GM19455 (cell line): ENCODE measurements around the gene LCNL1.
A peak's percentile ranks its signal among the peaks of the same experiment; 100 is the strongest.

ENCODE experiments used
- ATAC-seq: cut with Tn5 transposase; IDR thresholded peaks from one replicate; pipeline ENCODE4 v1.9.1; 2021; ENCODE audit not compliant: unreplicated experiment

Gene LCNL1

DNA sequence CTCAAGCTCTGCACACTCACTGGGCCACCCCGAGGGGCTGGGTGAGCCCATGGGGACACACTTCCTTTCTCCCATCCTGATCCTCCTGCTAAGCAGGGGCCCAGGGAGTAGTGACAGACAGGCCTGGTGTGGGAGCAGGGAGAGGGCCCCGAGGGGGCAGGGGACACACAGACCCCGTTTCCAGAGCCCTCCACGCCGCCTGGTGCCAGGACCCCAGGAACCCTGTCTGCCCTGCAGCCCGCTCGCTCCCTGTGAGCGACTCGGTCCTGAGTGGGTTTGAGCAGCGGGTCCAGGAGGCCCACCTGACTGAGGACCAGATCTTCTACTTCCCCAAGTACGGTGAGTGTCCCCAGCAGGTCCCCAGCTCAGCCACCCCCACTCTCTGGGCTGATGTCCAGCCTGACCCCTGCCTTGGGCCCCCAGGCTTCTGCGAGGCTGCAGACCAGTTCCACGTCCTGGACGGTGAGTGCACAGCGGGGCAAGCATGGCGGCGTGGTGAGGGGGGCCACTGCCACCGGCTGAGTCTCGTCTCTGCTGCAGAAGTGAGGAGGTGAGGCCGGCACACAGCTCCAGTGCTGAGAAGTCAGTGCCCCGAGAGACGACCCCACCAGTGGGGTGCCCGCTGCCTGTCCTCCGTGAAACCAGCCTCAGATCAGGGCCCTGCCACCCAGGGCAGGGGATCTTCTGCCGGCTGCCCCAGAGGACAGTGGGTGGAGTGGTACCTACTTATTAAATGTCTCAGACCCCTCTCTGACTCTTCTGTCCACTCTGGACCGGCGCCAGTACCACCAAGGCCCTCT, 36.4 kb upstream of the LCNL1 start:
- ATAC-seq: no peak

DNA sequence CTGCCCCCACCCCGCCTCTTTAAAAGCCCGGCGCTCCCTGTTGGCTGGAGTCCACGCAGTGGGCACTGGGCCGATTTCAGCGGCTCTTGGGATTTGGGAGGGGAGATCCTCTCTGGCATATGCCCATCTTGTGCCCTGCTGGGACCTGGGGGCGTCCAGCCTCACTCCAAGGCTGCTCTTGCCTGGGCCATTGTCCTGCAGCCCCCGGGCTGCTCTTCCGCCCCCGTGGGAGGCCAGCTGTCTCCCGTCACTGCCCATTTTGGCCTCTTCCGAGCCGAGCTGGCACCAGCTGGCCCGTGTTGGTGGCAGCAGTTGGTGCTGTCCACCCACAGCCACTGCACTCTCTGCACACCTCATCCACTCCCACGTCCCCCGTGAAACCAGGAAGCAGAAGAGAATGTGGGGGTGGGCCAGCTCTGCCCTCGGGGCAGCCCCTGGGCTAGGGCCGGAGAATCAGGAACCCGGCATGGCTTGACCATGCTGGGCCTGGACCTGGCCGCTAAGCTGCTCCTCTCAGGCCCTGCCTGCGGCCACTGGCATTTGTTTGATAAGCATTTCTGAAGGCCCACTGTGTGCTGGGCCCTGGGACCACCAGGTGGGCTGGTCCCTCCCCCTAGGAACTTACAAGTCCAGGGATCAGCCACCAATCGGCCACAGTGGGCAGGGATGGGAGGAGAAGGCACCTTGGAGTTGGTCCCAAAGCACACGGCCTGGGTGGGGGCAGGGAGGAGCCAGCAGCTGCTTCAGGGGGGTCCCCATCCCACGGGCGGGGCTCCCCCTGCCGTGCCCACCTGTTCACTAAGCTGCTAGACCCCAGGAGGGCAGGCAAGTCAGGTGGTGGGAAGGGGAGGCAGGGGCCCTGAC, 35.5 kb upstream of the LCNL1 start:
- no peak for ATAC-seq

DNA sequence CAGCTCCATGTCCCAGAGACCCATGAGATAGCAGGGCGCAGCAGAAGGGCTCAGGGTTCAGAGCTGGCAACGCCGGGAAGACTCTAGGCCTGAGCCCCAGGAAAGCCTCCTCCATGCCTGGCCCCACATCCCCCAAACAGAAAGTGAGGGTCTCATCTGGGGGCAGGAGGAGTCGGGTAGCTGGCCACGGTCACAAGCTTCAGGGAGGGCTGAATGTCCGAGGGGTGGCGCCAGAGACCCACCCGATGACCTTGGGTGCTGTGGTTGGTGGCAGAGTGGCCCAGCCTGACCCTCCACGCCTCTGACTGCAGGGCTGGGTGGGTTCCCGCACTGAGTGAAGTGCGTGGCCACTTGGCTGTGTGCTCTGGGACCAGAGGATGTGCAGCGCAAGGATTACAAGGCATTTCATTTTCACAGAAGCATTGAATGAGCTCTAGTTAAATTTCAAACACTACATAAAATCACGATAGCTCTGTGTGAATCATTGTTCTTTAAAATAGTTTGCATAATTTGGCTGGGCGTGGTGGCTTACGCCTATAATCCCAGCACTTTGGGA, 34.8 kb upstream of the LCNL1 start:
- no peak for ATAC-seq

DNA sequence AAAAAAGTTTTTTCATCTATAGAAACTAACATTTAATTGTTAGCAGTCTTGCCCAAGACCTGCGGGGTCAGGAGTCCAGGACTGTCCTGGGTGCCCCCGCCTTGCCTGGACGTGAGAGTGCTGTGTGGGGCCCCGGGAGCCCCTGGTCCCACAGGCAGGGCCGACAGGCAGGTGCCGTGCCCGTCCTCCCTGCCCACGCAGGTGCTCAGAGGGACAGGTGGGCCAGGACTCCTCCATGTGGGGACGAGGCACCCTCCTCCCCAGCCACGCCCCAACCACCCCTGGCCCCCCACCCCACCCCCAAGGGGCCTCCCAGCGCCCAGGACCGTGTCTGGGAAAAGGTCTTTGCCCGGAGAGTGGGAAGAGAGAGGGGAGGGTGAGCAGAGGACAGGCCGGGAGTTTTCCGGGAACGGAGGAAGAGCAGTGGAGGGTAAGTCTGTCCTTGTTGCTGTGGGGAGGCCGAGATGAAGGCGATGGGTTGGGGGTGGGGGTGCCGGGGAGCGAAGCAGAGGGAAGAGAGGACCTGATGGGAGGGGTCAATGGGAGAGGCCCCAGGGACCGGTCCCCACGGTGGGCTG, 33.5 kb upstream of the LCNL1 start:
- ATAC-seq: no peak

DNA sequence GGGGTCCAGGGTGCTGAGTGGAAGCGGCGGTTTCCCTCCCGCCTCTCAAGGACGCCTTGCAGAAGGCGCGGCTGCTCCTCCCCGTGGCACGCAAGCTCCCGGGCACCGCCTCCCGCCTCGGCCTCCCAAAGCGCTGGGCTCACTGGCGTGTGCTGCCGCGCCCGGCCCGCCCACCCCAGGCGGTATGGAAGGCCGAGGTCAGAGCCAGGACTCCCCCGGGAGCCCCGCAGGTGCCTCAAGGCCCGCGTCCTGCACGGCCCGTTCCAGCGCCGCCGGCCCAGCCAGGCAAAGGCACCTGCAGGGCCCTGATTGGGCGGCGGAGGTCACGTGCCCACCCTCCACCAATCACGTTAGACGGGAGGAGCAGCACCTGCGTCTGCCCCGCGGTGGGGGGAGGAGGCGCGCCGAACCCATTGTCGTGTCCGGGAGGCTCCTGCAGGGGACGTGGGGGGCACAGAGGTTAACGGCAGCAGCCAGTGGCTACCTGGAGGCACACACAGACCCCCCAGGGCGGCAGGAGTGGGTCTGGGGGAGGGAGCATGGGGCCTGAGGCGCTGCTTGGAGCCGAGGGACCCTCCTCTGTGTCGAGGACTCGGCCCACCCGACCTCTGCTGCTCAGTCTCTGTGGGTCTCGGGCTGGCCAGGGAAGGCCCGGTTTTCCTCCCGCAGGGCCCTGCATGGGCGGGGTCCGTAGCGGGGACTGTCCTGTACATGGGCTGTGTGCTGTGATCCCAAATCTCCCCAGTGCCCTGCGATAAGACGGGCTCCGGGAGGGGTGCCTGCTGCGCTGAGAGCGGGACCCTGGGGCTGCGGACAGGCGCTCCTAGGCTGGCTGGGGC, 32.8 kb upstream of the LCNL1 start:
- ATAC-seq: peak; percentile 80

DNA sequence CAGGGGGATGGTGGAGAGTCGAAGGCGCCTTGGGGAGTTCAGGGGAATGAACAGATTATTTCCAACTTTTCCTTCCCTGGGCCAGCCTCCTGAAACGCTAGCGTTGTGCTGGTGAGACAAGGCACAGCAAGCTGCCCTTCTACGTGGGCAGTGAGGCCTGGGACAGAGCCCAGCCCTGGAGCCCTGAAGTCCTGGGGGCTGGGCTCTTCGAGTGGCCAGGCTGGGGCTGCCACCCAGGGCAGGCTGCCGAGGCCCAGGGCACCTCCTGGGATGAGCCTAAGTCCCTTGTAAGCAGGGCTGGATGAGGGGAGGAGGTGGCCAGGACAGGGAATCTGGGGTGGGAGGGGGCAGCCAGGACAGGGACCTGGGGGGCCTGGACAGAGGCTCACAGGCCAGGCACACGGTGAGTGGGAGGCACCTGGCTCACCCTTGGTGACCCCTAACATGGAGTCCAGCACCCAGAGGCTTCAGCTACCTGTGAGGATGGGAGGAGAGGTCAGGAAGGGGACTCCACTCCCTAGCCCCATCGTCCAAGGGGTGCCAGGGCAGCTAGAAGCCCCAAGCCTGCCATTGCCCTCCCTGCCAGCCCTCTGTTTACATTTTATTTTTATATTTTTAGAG, 32.0 kb upstream of the LCNL1 start:
- no peak for ATAC-seq

DNA sequence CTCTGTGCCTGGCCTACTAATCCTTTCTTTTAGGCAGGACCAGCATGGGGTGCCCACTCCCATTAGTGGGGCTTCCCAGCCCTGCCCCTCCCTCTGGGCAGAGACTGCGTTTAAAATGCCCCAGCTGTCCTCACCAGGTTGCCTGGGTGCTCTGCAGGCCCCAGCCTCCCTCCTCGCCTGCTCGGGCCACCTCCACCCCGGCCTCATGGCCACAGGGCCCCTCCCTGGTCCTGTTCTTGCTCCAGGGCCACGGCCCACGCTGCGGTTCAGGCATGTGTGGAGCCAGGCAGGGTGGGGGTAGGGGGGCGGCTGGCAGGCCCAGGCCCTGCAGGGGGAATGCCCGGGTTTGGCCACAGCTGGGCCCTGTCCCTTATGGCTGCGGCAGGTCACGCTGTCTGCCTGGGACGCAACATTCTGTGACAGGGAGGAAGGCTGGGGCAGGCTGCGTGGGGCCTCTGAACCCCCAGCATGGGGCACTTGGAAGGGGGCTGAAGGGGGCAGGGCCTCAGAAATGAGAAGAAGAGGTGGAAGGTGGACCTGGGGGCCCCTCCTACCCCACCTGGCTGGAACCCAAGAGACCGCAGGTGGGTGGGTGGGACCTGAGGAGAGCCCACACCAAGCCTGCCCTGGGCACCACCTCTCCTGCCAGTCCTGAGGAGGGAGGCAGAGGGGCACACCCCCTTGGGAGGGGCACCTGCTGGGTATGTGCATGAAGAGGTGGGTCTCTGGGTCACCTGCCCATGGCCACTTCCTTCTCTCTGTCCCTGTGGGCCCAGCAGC, 31.1 kb upstream of the LCNL1 start, which contains the start of gene LCN12:
Gene LCN12, plus strand, starts transcription at position 733 of the 780 bp plus-strand sequence. CDS start 55 bp downstream, outside the sequence.
- no peak for ATAC-seq

DNA sequence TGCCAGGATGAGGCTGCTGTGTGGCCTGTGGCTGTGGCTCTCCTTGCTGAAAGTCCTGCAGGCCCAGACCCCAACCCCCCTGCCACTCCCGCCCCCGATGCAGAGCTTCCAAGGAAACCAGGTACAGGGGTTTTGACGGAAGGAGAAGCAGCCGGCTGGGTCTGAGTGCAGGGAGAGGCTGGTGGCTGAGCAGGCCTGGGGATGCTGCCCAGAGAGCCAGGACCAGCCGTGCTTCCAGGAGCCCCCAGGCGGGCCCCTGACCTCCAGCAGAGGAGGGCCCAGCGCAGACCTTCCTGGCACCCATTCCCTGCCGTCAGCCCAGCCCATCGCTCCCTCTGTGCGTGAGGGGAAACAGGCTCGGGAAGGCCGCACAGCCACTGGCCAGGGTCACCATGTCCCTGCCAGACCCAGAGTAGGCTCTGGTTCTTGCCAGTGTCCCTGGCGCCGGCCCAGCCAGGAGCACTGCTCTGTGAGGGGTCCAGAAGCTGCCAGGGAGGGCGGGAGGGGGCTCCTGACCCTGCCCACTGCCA, 30.4 kb upstream of the LCNL1 start:
- ATAC-seq: no peak

DNA sequence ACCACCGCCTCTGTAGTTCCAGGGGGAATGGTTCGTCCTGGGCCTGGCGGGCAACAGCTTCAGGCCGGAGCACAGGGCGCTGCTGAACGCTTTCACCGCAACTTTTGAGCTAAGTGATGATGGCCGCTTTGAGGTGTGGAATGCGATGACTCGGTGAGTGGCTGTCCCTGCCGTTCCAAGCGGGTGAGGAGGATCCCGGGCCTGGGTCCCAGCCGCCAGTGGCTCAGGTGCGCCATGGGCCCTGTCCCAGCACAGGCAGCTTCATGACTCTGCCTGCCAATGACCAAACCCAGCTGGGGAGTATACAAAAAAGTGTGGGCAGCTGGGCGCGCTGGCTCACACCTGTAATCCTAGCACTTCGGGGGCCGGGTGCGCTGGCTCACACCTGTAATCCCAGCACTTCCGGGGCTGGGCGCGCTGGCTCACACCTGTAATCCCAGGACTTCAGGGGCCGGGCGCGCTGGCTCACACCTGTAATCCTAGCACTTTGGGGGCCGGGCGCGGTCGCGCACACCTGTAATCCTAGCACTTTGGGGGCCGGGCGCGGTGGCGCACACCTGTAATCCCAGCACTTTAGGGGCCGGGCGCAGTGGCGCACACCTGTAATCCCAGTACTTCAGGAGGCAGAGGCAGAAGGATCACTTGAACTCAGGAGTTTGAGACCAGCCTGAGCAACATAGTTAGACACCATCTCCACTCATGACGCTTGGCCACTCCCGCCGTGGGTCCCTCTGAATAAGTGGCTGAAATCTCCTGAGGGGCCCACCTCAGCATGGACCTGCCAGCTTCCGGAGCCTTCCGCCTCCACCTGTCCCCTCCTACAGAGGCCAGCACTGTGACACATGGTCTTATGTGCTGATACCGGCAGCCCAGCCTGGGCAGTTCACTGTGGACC, 29.7 kb upstream of the LCNL1 start:
- no peak for ATAC-seq

DNA sequence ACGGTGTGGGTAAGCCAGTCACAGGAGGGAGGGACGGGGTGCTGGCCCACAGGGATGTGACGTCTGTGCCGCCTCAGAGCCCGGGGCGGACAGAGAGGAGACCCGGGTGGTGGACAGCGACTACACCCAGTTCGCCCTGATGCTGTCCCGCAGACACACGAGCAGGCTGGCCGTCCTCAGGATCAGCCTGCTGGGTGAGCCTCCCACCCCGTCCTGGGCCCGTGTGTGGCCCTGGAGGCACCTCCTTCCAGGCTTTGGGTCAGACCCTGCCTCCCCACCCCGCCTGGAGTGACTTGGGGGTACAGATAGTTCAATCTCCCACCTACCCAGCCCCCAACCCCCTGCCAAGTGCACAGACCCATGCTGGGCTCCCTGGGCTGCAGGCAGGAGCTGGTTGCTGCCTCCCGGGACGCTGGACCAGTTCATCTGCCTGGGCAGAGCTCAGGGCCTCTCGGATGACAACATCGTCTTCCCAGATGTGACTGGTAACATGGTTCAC, 29.0 kb upstream of the LCNL1 start:
- ATAC-seq: no peak

DNA sequence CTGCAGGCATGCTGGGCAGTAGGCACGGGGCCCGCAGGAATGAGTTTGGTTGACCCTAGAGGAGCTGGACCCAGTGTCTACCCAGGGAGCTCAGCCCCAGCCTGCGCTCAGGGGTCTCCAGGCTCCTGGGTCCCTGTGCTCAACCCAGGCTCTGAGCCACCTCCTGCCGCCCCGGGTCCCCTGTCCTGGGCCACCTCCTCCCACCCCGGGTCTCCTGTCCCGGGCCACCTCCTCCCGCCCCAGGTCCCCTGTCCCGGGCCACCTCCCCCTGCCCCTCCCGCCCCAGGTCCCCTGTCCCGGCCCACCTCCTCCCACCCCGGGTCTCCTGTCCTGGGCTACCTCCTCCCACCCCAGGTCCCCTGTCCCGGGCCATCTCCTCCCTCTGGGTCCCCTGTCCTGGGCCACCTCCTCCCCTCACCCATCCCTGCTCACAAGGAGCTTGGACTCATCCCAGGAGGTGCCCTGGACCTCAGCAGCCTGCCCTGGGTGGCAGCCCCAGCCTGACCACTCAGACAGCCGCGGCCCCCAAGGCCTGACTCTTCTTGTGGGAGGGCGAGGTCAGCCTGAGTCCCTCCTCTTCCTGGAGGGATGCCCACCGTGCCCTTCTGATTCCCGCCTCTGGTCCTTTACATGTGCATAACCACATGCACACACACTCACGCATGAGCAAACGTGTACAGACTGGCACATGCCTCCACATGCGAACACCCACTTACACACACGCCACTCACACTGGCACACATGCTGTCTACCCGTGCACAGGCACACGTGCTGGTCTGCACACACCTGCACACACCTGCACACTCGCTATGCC, 28.3 kb upstream of the LCNL1 start:
- ATAC-seq: no peak

DNA sequence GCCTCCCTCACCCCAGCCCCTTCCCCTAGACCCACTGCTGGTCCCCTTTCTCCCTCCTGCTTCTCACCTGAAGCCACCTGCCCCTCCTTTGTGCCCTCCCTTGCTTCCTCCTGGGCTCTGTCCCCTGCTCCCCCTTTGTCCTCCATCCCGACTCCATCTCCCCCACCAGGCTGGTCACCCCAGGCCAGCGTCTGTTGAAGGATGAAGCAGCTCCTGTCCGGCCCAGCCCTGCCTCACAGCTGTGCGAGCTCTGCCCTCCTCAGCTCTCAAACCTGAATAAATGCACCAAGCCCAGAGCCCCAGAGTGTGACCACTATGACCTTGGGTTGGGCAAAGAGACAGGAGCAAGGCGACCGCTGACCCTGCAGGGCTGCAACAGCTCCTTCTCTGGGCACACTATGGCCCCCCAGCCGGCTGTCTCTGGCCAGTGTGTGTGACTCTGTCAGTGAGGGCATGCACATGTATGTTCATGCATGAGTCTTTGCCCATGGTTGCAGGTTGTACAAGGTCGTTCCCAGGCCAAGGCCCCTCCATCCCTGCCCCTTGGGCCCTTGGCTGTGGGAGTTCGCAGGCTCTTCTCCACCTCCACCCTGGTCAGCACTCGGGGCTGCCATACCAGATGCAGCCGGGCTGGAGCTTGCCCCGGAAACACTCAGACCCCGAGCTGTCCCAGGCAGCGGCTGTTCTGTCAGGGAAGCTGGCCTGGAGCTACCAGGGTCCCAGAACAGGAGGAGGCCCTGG, 27.4 kb upstream of the LCNL1 start:
- no peak for ATAC-seq

DNA sequence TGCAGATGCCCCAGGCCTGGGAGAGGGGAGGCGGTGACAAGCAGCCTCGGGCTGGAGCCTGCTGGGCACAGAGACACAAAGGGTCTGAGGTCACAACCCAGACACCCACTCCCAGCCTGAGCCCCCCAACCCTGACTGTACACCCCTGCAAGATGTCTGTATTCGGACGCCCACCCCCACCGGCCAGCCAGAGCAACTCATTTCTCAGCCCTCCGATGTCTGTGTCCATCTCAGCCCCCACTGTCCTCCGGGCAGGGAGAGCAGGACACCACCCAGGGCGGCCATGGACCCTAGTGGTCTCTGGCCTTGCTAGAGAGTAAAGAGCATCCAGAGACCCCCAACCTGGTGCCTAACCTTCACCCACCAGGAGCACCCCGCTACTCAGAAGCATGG, 26.9 kb upstream of the LCNL1 start:
- no peak for ATAC-seq

DNA sequence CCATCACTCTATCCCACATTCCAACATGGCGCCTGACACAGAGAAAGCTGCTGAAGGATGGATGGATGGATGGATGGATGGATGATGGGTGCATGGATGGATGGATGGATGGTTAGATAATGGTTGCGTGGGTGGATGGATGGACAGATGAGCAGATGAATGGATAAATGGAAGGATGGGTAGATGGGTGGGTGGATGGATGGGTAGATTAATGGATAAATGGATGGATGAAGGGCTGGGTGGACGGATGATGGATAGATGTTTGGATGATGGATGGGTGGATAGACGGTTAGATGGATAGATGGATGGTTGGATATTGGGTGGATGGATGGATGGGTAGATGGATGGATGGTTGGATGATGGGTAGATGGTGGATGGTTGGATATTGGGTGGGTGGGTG, 26.2 kb upstream of the LCNL1 start:
- no peak for ATAC-seq

DNA sequence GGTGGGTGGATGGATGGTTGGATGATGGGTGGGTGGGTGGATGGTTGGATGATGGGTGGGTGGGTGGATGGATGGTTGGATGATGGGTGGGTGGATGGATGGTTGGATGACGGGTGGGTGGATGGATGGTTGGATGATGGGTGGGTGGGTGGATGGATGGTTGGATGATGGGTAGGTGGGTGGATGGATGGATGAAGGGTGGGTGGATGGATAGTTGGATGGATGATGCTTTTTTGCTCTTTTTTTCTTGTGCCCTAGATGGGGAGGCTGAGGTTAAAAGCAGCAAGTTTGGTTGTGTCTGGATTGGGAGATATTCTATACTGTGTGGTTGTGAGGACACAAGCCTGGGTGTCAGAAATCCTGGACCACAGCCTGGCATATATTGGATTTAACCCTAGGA, 25.3 kb upstream of the LCNL1 start:
- no peak for ATAC-seq

DNA sequence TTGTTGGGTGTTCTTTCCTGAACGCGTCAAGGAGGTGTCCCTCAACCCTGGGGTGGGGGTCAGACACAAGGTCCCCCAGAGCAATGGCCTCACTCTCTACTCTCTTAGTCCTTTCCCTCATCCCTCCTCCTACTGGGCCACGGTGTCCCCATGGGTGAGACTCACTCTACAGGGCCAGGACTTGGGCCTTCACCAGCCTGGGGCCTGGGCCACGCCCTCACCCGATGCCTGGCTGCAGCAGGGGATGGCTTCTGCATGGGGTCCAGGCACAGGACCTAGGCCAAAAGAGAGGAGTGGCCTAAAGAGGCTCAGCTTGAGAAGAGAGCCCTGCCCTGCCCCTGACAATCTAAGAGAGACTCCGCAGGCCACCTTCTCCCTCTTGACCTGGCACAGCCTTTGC, 24.9 kb upstream of the LCNL1 start:
- no peak for ATAC-seq
